A673 (cell line): Measurements from ENCODE around the gene FAXC. TPM values are rescaled to one million over a fixed set of nuclear protein-coding genes. Genes with fewer than 3 reads are reported as not detected.

Experiments
- BruUV-seq: library from RNA; stranded (reverse); fragments of 400-500 nt; replicated peaks from 2 replicates; lab custom pipeline; 2021; lab: Mats Ljungman, UMichigan
- CTCF ChIA-PET: fragments of 300-600 bp; sonication (Branson Sonifier 250); formaldehyde crosslinking; loops from one replicate; lab custom pipeline; 2022; ENCODE audit warnings: antibody characterized with exemption; lab: Charles Lee
- POLR2A ChIA-PET: fragments of 300-600 bp; sonication (Branson Sonifier 250); formaldehyde crosslinking; loops from one replicate; lab custom pipeline; 2022; ENCODE audit warnings: antibody characterized with exemption; ENCODE audit not compliant: low non-redundant PET; lab: Charles Lee
- DNase-seq: peaks from one replicate; pipeline ENCODE4 v3.0.0-alpha.2; 2015; ENCODE audit warnings: low spot score
- H3K27ac ChIP-seq: fragments of 200-600 bp; sonication (generic); 2 replicates; pipeline ENCODE4 v1.5.1; 2016; ENCODE audit warnings: mixed run types, low read depth, mild to moderate bottlenecking, mixed read lengths, antibody characterized with exemption, low read length; ENCODE audit not compliant: poor library complexity, severe bottlenecking
- H3K27me3 ChIP-seq: fragments of 200-600 bp; sonication (generic); replicated peaks from 2 replicates; pipeline ENCODE4 v1.6.1; 2017; ENCODE audit warnings: mixed run types, low read depth, mild to moderate bottlenecking, mixed read lengths, antibody characterized with exemption, low read length; ENCODE audit not compliant: insufficient read depth, poor library complexity
- H3K36me3 ChIP-seq: fragments of 200-600 bp; sonication (generic); 2 replicates; pipeline ENCODE4 v1.6.1; 2016; ENCODE audit warnings: mixed run types, mild to moderate bottlenecking, mixed read lengths, antibody characterized with exemption, low read length; ENCODE audit not compliant: insufficient read depth, poor library complexity, severe bottlenecking
- H3K4me1 ChIP-seq: fragments of 200-600 bp; sonication (generic); 2 replicates; pipeline ENCODE4 v1.6.1; 2017; ENCODE audit warnings: mixed run types, mild to moderate bottlenecking, mixed read lengths, antibody characterized with exemption, low read length; ENCODE audit not compliant: insufficient read depth, poor library complexity, severe bottlenecking
- H3K4me3 ChIP-seq: fragments of 200-600 bp; sonication (generic); 2 replicates; pipeline ENCODE4 v1.5.1; 2016; ENCODE audit warnings: low read depth, mixed run types, mild to moderate bottlenecking, mixed read lengths, low read length; ENCODE audit not compliant: poor library complexity, severe bottlenecking
- H3K9me3 ChIP-seq: fragments of 200-600 bp; sonication (generic); 2 replicates; pipeline ENCODE4 v1.6.1; 2016; ENCODE audit warnings: mixed run types, low read depth, mild to moderate bottlenecking, mixed read lengths, antibody characterized with exemption, low read length; ENCODE audit not compliant: poor library complexity, severe bottlenecking
- EZH2 ChIP-seq: fragments of 200-600 bp; sonication (generic); IDR thresholded peaks from 2 replicates; pipeline ENCODE4 v1.6.1; 2017; ENCODE audit warnings: borderline replicate concordance, low read depth, mild to moderate bottlenecking, mixed read lengths, antibody characterized with exemption, low read length; ENCODE audit not compliant: poor library complexity, severe bottlenecking
- intact Hi-C: fragments of 100-400 bp; cut with micrococcal nuclease; formaldehyde crosslinking; loops from one replicate; pipeline ENCODE4 v1.10.0; 2022; ENCODE audit not compliant: unreplicated experiment
- total RNA-seq: library from RNA; stranded (reverse); gene quantifications from 2 replicates; pipeline ENCODE4 v1.2.3, GENCODE V29; 2021
- TF ChIP-seq, protein P1 (sequence below): fragments of 300-800, 200-600 bp; sonication (generic); conservative IDR thresholded peaks from 2 replicates; pipeline ENCODE4 v1.5.1; 2017; ENCODE audit warnings: low read depth, mild to moderate bottlenecking, antibody characterized with exemption, low read length, moderate library complexity, mixed read lengths

FAXC gene
- total RNA-seq, 1 experiment from 2014 or later, result 6.2 TPM

DNA sequence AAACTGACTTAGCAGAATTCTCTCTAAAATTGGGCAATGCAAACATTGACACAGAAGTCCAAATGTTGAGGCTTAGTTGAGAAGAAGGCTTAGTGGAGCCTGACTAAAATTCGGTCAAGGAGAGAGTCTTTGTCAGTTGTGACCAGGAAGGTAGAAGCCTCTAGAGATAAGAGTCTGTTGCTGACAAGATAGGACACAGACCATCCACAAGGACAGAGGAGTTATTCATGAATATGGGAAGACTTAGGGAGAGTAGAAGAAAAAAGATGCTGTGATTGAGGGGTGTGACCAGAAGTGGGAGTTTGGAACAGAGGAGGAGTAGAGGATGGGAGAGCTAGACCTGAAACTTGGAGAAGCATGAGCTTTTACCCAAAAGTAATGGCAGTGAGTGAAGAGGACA, 7.2 kb upstream of the FAXC start:
- no TSS peak for BruUV-seq
- no peaks in the 10 kb centered on the region for H3K36me3 ChIP-seq
- CTCF ChIA-PET, result no interaction called here
- no peak for DNase-seq
- no peak overlapping the region for H3K27ac ChIP-seq
- POLR2A ChIA-PET, result interaction anchor here (0.5 kb wide), 1 partner anchor 18 kb away, joined by 6 read pairs; no protein-coding TSS in a partner anchor
- H3K27me3 ChIP-seq, result no peaks in the 10 kb centered on the region
- H3K4me1 ChIP-seq, result no peaks in the 10 kb centered on the region
- intact Hi-C loops, result no loop called here
- TF ChIP-seq EZH2, result no peak
- no peaks in the 10 kb centered on the region for H3K9me3 ChIP-seq
- no peak overlapping the region for H3K4me3 ChIP-seq

DNA sequence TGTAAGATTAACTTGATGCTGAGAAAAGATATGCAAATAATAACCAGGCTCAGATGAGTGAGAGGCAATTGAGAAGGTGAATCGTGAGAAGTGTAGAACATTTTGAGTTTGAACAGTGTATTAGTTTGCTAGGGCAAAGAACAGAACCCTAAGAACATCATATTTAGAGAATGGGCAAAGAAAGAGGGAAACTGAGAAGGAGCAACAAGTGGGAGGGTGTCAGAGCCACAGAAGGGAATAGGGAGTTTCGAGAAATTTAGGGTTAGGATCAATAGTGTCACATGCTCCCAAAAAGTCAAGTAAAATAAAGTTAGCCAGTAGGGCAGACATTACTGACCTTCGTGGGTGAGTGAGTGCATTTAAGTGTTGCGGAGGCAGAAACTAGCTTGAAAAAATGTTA, 5.5 kb upstream of the FAXC start:
- H3K27ac ChIP-seq, result no peak overlapping the region
- ChIA-PET POLR2A (no interaction called here), CTCF (no interaction called here)
- intact Hi-C loops, result no loop called here
- no peak for TF ChIP-seq EZH2
- TF ChIP-seq, protein P1, sequence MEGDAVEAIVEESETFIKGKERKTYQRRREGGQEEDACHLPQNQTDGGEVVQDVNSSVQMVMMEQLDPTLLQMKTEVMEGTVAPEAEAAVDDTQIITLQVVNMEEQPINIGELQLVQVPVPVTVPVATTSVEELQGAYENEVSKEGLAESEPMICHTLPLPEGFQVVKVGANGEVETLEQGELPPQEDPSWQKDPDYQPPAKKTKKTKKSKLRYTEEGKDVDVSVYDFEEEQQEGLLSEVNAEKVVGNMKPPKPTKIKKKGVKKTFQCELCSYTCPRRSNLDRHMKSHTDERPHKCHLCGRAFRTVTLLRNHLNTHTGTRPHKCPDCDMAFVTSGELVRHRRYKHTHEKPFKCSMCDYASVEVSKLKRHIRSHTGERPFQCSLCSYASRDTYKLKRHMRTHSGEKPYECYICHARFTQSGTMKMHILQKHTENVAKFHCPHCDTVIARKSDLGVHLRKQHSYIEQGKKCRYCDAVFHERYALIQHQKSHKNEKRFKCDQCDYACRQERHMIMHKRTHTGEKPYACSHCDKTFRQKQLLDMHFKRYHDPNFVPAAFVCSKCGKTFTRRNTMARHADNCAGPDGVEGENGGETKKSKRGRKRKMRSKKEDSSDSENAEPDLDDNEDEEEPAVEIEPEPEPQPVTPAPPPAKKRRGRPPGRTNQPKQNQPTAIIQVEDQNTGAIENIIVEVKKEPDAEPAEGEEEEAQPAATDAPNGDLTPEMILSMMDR, result no peak
- no peak for DNase-seq
- no peaks in the 10 kb centered on the region for H3K9me3 ChIP-seq
- H3K4me3 ChIP-seq, result no peak overlapping the region
- BruUV-seq, result no TSS peak
- no peaks in the 10 kb centered on the region for H3K27me3 ChIP-seq
- no peaks in the 10 kb centered on the region for H3K36me3 ChIP-seq
- no peaks in the 10 kb centered on the region for H3K4me1 ChIP-seq

DNA sequence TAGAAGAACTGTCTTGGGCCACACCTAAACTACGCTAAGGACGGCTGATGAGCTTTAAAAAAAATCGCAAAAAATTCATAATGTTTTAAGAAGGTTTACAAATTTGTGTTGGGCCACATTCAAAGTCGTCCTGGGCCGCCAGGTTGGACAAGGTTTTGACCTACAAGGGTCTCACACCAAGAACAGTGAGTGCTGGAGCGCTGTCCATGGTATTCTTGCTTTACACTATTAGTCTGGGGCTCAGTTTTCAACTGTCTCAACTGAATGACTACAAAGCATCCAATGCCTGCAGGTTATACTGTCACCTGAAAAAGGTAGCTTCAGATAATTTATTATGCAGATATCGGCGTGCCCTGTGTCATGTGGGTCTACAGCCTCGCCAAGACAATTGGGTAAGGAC, 3.7 kb upstream of the FAXC start:
- Histone ChIP-seq H3K36me3 (no peaks in the 10 kb centered on the region), H3K27ac (no peak overlapping the region), H3K4me1 (no peaks in the 10 kb centered on the region), H3K27me3 (no peaks in the 10 kb centered on the region), H3K4me3 (no peak overlapping the region), H3K9me3 (no peaks in the 10 kb centered on the region)
- BruUV-seq, result no TSS peak
- DNase-seq, result no peak
- TF ChIP-seq, protein P1, result no peak
- ChIA-PET CTCF (no interaction called here), POLR2A (no interaction called here)
- intact Hi-C loops, result no loop called here

DNA sequence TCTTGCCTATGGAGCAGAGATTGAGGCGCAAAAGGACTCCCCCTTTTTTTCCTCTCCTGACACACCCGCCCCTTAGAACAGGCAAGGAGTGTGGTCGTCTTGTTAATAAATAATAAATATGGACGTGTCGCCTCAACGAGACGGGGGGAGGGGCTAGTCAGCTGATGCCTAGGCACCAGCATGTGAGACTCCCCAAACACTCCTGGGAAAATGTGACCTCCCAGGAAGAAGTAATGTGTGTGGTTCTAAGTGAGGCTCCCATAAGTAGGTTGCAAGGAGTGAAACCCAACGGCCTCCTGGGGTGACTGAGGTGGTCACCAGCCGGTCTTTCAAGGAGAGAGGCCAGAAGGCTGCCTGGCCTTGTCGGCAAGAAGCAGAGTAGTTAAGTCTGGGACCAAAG, 1.1 kb upstream of the FAXC start:
- H3K4me3 ChIP-seq, result no peak overlapping the region
- CTCF ChIA-PET, result no interaction called here

More for the DNA sequence above, 1.1 kb upstream of the FAXC start:
- DNase-seq, result no peak
- H3K4me1 ChIP-seq, result no peaks in the 10 kb centered on the region
- TF ChIP-seq EZH2, result no peak
- TF ChIP-seq, protein P1, result no peak
- no TSS peak for BruUV-seq
- intact Hi-C loops, result no loop called here
- no peaks in the 10 kb centered on the region for H3K27me3 ChIP-seq
- no peaks in the 10 kb centered on the region for H3K9me3 ChIP-seq
- H3K36me3 ChIP-seq, result no peaks in the 10 kb centered on the region
- no peak overlapping the region for H3K27ac ChIP-seq
- POLR2A ChIA-PET, result no interaction called here
